ENCODE measurements around the gene FAM131A. TPM values are rescaled to one million over a fixed set of nuclear protein-coding genes. Genes with fewer than 3 reads are reported as not detected.

The FAM131A gene
- total RNA-seq, 1 donor from 2014 or later, result 28.5 TPM

DNA sequence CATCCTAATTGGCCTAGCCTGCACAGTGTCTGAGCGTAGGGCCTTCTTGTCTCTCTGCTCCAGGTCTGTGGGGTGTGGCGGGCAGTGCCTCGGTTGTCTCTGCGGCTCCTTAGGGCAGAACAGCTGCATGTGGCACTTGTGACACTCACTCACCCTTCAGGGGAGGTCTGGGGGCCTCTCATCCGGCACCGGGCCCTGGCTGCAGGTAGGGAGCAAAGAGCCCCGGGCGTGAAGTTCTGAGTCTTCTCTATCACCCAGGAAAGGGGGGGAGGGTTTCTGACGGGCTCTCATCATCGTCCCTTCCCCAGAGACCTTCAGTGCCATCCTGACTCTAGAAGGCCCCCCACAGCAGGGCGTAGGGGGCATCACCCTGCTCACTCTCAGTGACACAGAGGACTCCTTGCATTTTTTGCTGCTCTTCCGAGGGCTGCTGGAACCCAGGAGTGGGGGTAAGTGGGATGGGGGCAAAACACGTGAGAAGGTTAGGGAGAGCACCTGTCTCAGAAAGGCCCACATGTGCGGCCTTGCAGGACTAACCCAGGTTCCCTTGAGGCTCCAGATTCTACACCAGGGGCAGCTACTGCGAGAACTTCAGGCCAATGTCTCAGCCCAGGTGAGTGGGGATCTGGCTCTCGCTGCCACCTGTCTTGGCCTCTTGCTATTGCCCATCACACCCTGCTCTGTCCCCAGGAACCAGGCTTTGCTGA lies 45.1 kb downstream of the FAM131A start:
- intact Hi-C loops (cut with DNase I), result no loop called here
- TF ChIP-seq POLR2AphosphoS5 (IDR thresholded peaks at IDR 0.05; ENCODE audit: insufficient read depth in 1 of 2, low read depth in 1 of 2) (no peak), CTCF (IDR thresholded peaks at IDR 0.05) (no peak), POLR2A (IDR thresholded peaks at IDR 0.05) (no peak)
- peaks cover 28% of the 10 kb centered on the region for H3K4me1 ChIP-seq
- H3K4me3 ChIP-seq, result no peak overlapping the region
- H3K36me3 ChIP-seq, result peaks cover 0 to 3% of the 10 kb centered on the region in 2 donors
- peak overlapping the region; percentile 68 for H3K27ac ChIP-seq
- no peak for DNase-seq (ENCODE audit: extremely low spot score in 2 of 2)
- H3K9me3 ChIP-seq, result no peaks in the 10 kb centered on the region
- no peaks in the 10 kb centered on the region for H3K27me3 ChIP-seq

DNA sequence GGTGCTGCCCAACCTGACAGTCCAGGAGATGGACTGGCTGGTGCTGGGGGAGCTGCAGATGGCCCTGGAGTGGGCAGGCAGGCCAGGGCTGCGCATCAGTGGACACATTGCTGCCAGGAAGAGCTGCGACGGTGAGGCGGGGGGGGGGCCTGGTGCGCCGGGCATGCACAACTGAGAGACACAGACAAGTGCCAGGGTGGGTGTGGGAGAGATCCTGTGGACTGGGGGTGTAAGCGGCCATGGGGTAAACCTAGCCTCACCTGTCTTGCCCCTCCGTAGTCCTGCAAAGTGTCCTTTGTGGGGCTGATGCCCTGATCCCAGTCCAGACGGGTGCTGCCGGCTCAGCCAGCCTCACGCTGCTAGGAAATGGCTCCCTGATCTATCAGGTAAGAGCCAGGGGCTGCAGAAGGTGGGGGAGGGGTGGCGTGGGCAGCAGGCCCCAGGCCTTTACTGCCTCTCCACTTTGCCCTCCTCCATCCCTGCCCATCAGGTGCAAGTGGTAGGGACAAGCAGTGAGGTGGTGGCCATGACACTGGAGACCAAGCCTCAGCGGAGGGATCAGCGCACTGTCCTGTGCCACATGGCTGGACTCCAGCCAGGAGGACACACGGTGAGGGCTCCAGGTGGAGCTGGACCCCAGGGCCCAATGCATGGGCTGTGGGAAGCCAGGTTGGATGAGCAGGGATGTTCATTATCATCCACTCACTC lies 45.8 kb downstream of the FAM131A start:
- DNase-seq (ENCODE audit: extremely low spot score in 2 of 2), result no peak
- Histone ChIP-seq H3K36me3 (peaks cover 0 to 3% of the 10 kb centered on the region in 2 donors), H3K27me3 (no peaks in the 10 kb centered on the region), H3K4me3 (no peak overlapping the region), H3K4me1 (peaks cover 23% of the 10 kb centered on the region), H3K9me3 (no peaks in the 10 kb centered on the region), H3K27ac (no peak overlapping the region)
- TF ChIP-seq POLR2AphosphoS5 (IDR thresholded peaks at IDR 0.05; ENCODE audit: insufficient read depth in 1 of 2, low read depth in 1 of 2), result no peak
- TF ChIP-seq POLR2A (IDR thresholded peaks at IDR 0.05), result no peak
- TF ChIP-seq CTCF (IDR thresholded peaks at IDR 0.05), result no peak
- intact Hi-C loops (cut with DNase I), result no loop called here

DNA sequence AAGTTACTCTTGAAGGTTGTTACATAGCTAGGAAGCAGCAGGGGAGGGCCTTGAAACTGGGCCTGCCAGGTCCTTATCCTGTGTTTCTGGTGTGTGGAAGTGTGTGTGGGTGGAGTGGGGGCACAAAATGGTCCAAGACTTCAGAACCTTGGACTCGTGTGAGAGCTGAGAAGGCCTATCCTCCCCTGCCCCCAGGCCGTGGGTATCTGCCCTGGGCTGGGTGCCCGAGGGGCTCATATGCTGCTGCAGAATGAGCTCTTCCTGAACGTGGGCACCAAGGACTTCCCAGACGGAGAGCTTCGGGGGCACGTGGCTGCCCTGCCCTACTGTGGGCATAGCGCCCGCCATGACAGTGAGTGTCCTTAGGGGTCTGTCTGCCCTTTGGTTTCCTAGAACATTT lies 46.9 kb downstream of the FAM131A start:
- no peaks in the 10 kb centered on the region for H3K27me3 ChIP-seq
- no peaks in the 10 kb centered on the region for H3K9me3 ChIP-seq
- DNase-seq (ENCODE audit: extremely low spot score in 2 of 2), result no peak
- peaks cover 0 to 3% of the 10 kb centered on the region in 2 donors for H3K36me3 ChIP-seq
- H3K4me1 ChIP-seq, result peaks cover 13% of the 10 kb centered on the region
- no peak overlapping the region for H3K4me3 ChIP-seq
- intact Hi-C loops (cut with DNase I), result no loop called here
- no peak for TF ChIP-seq CTCF (IDR thresholded peaks at IDR 0.05)
- no peak overlapping the region for H3K27ac ChIP-seq

GRCh38 chr3:184384856-184385422 lies 47.5 kb downstream of the FAM131A start:
- H3K27me3 ChIP-seq, result no peaks in the 10 kb centered on the region

More at GRCh38 chr3:184384856-184385422, 47.5 kb downstream of the FAM131A start:
- intact Hi-C loops (cut with DNase I), result no loop called here
- peaks cover 13% of the 10 kb centered on the region for H3K4me1 ChIP-seq
- H3K4me3 ChIP-seq, result no peak overlapping the region
- peaks cover 0 to 3% of the 10 kb centered on the region in 2 donors for H3K36me3 ChIP-seq
- TF ChIP-seq CTCF (IDR thresholded peaks at IDR 0.05), result no peak
- TF ChIP-seq POLR2AphosphoS5 (IDR thresholded peaks at IDR 0.05; ENCODE audit: insufficient read depth in 1 of 2, low read depth in 1 of 2), result no peak
- TF ChIP-seq POLR2A (IDR thresholded peaks at IDR 0.05), result no peak
- no peak overlapping the region for H3K27ac ChIP-seq
- DNase-seq (ENCODE audit: extremely low spot score in 2 of 2), result no peak
- no peaks in the 10 kb centered on the region for H3K9me3 ChIP-seq
